ENCODE results near the gene MRPL21.

MRPL21 gene

DNA sequence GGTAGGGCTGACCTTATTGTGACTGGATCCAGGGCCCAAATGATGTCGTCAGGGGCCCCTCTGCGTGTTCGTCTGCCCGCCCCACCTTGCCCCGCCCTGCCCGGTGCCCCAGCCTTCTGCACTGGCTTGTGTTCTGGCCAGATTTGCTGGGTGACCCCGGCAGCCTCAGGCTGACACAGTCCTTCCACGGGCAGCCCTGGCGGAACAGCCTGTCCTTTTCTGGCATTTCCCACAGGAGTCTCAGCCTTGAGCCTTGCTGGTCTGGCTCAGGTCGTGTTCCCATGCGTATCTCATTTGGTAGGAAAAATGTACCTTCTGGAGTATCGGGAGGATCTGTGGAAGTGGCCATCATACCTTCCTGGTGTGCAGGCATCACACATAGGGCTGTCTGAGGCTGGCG, 31.0 kb upstream of the MRPL21 start:
- FAIRE-seq = no peak

GRCh38 chr11:68934321-68934645, 30.7 kb upstream of the MRPL21 start:
- no peak for FAIRE-seq

- FAIRE-seq = no peak
Measured at GRCh38 chr11:68933605-68934320, 30.1 kb upstream of the MRPL21 start.

- no peak for FAIRE-seq
Measured at GRCh38 chr11:68932933-68933577, 29.4 kb upstream of the MRPL21 start.

- no peak for FAIRE-seq
Measured at GRCh38 chr11:68932358-68932757, 28.7 kb upstream of the MRPL21 start.

DNA sequence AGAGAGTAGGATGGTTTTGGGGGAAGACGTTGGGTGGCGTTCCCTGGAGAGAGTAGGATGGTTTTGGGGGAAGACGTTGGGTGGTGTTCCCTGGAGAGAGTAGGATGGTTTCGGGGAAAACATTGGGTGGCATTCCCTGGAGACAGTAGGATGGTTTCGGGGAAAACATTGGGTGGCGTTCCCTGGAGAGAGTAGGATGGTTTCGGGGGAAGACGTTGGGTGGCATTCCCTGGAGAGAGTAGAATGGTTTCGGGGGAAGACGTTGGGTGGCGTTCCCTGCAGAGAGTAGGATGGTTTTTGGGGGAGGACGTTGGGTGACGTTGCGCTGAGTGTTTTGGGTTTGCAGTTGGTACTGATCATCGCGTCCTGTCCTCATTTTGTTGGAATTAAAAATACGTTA, 28.3 kb upstream of the MRPL21 start:
- no peak for FAIRE-seq

- FAIRE-seq = no peak
Measured at GRCh38 chr11:68930991-68931855, 27.6 kb upstream of the MRPL21 start.

- no peak for FAIRE-seq
Measured at GRCh38 chr11:68929706-68930570, 26.3 kb upstream of the MRPL21 start.

DNA sequence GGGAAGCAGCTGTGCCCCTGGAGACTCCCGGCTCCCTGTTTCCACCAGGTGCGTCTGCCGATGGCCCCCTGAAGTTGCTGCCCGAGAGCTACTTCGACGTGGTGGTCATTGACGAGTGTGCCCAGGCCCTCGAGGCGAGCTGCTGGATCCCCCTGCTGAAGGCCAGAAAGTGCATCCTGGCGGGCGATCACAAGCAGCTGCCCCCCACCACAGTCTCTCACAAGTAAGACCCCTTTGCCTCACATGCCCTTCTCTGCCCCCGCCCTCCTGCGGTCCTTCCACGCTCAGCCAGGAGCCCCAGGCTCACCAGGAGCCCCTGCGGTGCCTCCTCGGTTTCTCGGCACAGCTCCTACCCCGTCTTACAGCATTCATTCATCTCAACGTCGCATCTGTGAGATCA, 25.5 kb upstream of the MRPL21 start:
- FAIRE-seq = no peak

DNA sequence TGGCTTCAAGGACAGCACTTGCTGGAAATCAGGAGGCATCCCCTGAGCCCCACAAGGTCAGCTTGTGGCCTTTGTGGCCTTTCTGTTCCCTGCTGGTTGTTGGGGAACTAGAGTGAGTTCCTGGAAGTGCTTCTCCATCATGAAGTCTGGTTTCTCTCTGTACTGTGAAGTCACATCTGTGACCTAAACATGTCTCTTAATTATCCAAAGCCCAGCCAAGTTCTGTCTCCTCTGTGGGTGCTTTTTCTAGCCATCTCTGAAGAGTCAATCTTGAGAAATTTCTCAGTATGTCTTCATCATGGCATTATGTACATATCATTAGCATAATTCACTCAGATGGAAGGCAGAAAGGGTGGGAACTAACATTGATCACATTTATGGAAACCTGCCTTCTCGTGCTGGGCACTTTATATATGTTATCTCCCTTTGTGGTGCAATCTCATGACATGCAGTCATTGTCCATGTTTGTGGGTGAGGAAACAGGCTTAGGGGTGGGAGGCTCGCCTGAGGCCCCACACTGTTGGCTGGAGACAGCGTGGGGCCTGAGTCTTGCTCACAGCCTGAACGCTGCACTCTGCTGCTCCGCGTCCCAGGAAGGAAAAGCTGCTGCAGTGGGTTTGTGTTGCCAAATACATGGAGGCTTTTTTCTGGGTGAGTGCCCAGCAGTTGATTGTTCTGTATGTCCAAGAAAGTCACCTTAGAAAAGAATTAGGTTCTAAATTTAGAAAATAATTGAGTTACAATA, 24.7 kb upstream of the MRPL21 start:
- no peak for FAIRE-seq

DNA sequence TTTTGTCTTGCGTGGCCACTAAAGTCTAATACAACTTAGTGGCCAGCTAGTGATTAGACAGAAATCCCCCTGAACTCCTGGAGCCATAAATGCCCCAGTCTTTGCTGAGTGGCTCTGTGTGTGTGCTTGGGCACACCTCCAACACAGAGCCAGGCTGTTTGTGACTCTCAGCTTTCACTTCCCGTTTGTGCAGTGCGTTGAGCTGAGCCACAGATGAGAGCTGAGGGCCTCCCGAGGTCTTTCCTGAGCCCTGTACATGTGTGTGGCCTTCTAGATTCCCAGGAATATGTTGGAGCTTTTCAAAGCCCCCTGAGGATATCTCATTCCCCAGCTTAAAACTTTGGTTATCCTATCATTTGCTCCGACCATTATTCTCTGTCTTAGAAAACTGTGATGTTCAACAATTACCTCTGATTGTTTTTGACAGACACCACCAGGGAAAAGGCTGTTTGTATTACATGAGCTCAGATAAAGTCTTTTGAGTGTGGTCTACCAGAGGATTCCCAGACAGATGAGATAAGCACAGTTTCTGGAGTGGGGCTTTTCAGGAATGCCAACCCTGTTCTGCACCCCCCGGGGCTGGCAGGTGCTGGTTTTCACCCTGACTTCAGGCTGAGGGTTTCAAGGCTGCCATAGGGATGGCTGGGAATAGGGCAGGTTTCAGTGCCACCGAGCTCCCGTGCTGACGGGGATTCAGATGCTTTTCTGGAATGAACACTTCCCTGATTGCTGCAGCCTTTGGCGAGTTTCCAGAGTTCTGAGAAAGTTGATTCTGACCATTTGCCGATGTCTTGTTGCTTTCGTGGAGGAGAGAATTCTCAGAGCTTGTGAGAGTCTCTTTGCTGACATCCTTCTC, 23.9 kb upstream of the MRPL21 start:
- no peak for FAIRE-seq

- FAIRE-seq = no peak
Measured at GRCh38 chr11:68925611-68926010, 22.0 kb upstream of the MRPL21 start.

DNA sequence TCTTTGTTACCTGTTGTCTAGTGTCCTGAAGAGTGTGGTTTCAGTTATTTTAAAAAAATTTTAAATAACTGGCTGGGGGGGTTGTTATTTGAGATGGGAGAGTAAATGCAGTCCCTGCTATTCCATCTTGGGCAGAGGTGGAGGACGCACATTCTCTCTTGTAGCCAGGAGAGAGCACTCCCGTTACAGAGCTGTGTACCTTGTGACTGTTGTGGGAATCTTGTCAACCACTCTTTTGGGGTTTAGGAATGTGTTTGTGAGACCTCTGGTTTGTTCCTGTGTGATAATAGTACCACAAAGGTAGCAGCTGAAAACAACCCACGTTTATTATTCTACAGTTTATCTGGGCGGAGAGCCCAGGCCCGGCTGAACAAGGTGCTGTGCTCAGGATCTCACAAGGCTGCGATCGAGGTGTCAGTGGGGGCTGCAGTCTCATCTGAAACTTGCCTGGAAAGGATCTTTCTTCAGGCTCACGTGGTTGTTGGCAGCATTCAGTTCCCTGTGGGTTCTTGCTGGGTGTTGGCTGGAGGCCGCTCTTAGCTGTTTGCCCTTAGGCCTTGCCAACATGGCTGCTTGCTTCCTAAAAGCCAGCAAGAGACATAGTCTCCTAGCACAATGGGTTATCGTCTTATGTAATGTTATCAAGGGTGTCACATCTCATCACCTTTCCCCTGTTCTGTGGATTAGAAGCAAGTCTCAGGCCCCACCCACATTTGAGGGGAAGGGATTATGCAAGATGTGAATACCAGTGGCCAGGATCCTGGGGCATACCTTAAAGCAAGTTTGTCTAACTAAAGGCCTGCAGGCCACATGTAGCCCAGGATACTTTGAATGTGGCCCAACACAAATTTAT, 20.7 kb upstream of the MRPL21 start:
- no peak for FAIRE-seq

DNA sequence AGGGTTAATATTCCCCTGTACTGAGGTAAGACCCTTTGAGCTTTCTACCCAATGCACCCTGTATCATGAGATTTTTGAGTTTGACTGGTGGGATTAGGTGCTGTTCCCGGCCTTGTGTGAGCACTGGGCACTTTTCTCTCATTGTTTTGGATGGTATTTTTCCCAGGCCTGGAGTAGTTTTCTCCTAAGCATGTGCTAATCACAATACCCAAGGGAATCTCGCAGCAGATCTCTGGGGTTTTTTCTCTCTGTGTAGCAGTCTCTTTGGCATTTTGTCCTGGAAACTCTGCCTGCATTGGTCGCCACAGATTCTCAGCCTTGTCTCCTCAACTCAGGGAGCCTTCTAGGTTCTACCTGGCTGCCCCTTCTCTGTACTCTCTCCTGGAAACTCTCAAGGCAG, 20.0 kb upstream of the MRPL21 start:
- FAIRE-seq = no peak

DNA sequence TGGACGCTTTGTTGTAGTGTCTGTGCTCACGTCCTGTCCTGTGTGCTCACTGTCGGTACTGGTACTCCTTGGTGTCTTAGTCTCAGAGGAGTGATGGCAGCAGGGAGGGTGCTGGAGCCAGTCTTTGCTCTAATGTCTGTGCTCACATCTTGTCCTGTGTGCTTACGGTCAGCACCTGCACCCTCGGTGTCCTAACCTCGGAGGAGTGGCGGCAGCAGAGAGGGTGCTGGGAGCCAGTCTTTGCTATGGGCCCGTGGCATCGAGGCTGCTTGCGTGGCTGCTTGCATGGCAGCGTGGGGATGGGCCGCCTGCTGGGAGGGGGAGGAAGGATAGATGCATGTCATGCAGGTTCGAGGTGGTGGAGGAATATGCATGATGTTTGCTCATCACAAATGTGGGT, 12.8 kb upstream of the MRPL21 start:
- no peak for FAIRE-seq

- FAIRE-seq = no peak
Measured at GRCh38 chr11:68914761-68915160, 11.1 kb upstream of the MRPL21 start.

- FAIRE-seq = no peak
Measured at GRCh38 chr11:68913188-68913587, 9.6 kb upstream of the MRPL21 start.

- FAIRE-seq = no peak
Measured at GRCh38 chr11:68912254-68912653, 8.6 kb upstream of the MRPL21 start.

DNA sequence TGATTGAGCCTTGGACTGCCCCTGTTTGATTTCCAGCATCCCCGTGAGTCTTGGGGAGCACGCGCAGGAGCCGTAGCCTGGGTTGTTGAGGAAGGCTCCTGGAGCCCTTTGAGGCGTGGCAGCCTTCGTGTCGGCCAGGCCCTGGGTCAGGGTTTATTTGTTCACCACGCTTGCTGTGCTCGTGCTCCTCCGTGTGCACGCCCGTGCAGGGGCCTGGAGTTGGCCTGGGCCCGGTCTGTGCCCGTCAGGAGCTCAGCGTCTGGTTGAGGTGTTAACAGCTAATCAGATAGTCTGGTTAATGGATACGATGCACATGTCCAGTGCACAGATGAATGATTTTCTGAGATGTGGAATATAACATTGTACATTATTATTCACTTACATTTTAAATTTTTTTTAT, 8.1 kb upstream of the MRPL21 start:
- FAIRE-seq = no peak

DNA sequence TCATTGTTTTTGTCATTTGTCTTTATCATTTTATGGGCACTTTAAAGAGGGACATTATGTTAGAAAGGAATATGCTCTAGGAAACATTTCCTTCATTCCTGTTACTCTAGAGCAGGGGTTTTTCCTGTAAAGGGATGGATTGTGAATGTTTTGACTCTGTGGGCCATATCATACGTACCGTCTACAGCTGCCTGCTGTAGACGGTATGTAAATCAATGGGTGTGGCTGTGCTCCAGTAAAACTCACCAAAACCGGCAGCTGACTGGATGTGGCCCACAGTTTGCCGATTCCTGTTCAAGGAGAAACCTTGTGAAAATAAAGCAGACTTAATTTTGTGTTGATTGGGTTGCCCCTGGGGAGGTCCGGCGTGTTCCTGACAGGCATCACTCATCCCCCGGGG, 7.3 kb upstream of the MRPL21 start:
- FAIRE-seq = no peak
